AG10803 (cell line): ENCODE measurements around the gene RYR2.

Source experiments
- DNase-seq: peaks from one replicate; pipeline ENCODE4 v3.0.0; 2010; ENCODE audit warnings: low read depth
- H3K4me3 ChIP-seq: 2 replicates; pipeline ENCODE4 v1.5.1; 2011; ENCODE audit warnings: mild to moderate bottlenecking, low read length, control low read depth
- CTCF ChIP-seq: conservative IDR thresholded peaks from 2 replicates; pipeline ENCODE4 v1.5.1; 2011; ENCODE audit warnings: mild to moderate bottlenecking, low read length, control low read depth, inconsistent platforms

Gene RYR2

GRCh38 chr1:237098541-237098940, 56.6 kb downstream of the RYR2 start:
- H3K4me3 ChIP-seq: no peak overlapping the region
- no peak for DNase-seq
- no peak for TF ChIP-seq CTCF

GRCh38 chr1:237103021-237103420, 61.0 kb downstream of the RYR2 start:
- H3K4me3 ChIP-seq: no peak overlapping the region
- DNase-seq: no peak
- no peak for TF ChIP-seq CTCF

GRCh38 chr1:237104096-237104495, 62.1 kb downstream of the RYR2 start:
- TF ChIP-seq CTCF: no peak
- no peak for DNase-seq
- no peak overlapping the region for H3K4me3 ChIP-seq

GRCh38 chr1:237105826-237106225, 63.8 kb downstream of the RYR2 start:
- no peak for DNase-seq
- H3K4me3 ChIP-seq: no peak overlapping the region
- TF ChIP-seq CTCF: no peak

- no peak for TF ChIP-seq CTCF
- no peak overlapping the region for H3K4me3 ChIP-seq
Observed at GRCh38 chr1:237108297-237109040, 66.5 kb downstream of the RYR2 start.

GRCh38 chr1:237111807-237112206, 69.8 kb downstream of the RYR2 start:
- TF ChIP-seq CTCF: no peak
- H3K4me3 ChIP-seq: no peak overlapping the region
- no peak for DNase-seq

More at GRCh38 chr1:237108297-237109040, 66.5 kb downstream of the RYR2 start:
- no peak for DNase-seq

- no peak overlapping the region for H3K4me3 ChIP-seq
- TF ChIP-seq CTCF: no peak
- no peak for DNase-seq
Observed at GRCh38 chr1:237112663-237113062, 70.7 kb downstream of the RYR2 start.
